GM23338 (cell line): ENCODE data around the gene SSU72. TPM values are rescaled to one million over a fixed set of nuclear protein-coding genes. Genes with fewer than 3 reads are reported as not detected.

Experiments
- ATAC-seq: fragments of 200-7000 bp; cut with Tn5 transposase; 3 replicates; pipeline ENCODE4 v1.9.1; 2020
- DNase-seq: peaks from one replicate; pipeline ENCODE4 v3.0.0-alpha.2; 2015; ENCODE audit warnings: low spot score
- H2AFZ ChIP-seq: fragments of 200-600 bp; sonication (generic); 2 replicates; pipeline ENCODE4 v1.8.0; 2016; ENCODE audit warnings: antibody characterized with exemption, mild to moderate bottlenecking, moderate library complexity
- H3F3A ChIP-seq: fragments of 200-600 bp; sonication (generic); replicated peaks from 2 replicates; pipeline ENCODE4 v1.8.0; 2017; ENCODE audit warnings: antibody characterized with exemption, mixed run types, low read depth
- H3K27ac ChIP-seq: fragments of 200-600 bp; sonication (generic); 2 replicates; pipeline ENCODE4 v1.6.1; 2016; ENCODE audit warnings: low read depth
- H3K27me3 ChIP-seq: fragments of 200-600 bp; sonication (generic); 2 replicates; pipeline ENCODE4 v1.8.0; 2016; ENCODE audit warnings: mild to moderate bottlenecking, mixed run types, moderate library complexity; ENCODE audit not compliant: insufficient read depth
- H3K36me3 ChIP-seq: fragments of 200-600 bp; sonication (generic); 2 replicates; pipeline ENCODE4 v1.8.0; 2016; ENCODE audit warnings: mild to moderate bottlenecking; ENCODE audit not compliant: insufficient read depth
- H3K4me1 ChIP-seq: fragments of 200-600 bp; sonication (generic); 2 replicates; pipeline ENCODE4 v1.8.0; 2016; ENCODE audit warnings: mild to moderate bottlenecking, moderate library complexity; ENCODE audit not compliant: insufficient read depth
- H3K4me2 ChIP-seq: fragments of 200-600 bp; sonication (generic); 2 replicates; pipeline ENCODE4 v1.7.1; 2017; ENCODE audit warnings: mixed run types
- H3K4me3 ChIP-seq: fragments of 200-600 bp; sonication (generic); 2 replicates; pipeline ENCODE4 v1.6.1; 2016; ENCODE audit warnings: mixed run types
- H3K79me2 ChIP-seq: fragments of 200-600 bp; sonication (generic); replicated peaks from 2 replicates; pipeline ENCODE4 v1.8.0; 2017; ENCODE audit warnings: mild to moderate bottlenecking; ENCODE audit not compliant: insufficient read depth
- H3K9me2 ChIP-seq: fragments of 200-600 bp; sonication (generic); 2 replicates; pipeline ENCODE4 v1.8.0; 2017; ENCODE audit not compliant: insufficient read depth
- H4K20me1 ChIP-seq: fragments of 200-600 bp; sonication (generic); replicated peaks from 2 replicates; pipeline ENCODE4 v1.8.0; 2017; ENCODE audit warnings: mild to moderate bottlenecking; ENCODE audit not compliant: insufficient read depth
- H3K27ac Mint-ChIP-seq: 2 replicates; pipeline ENCODE4 v1.8.0; 2020; ENCODE audit warnings: inconsistent platforms, mild to moderate bottlenecking, moderate library complexity, mixed read lengths
- H3K27me3 Mint-ChIP-seq: 3 replicates; pipeline ENCODE4 v1.8.0; 2022; ENCODE audit warnings: low read depth, mild to moderate bottlenecking, moderate library complexity, mixed read lengths, inconsistent platforms; ENCODE audit not compliant: insufficient read depth, poor library complexity
- H3K36me3 Mint-ChIP-seq: 3 replicates; pipeline ENCODE4 v1.8.0; 2021; ENCODE audit warnings: low read depth, mild to moderate bottlenecking, inconsistent platforms, moderate library complexity, mixed read lengths
- H3K4me1 Mint-ChIP-seq: 3 replicates; pipeline ENCODE4 v1.8.0; 2020; ENCODE audit warnings: mild to moderate bottlenecking, inconsistent platforms, mixed read lengths
- H3K4me3 Mint-ChIP-seq: 3 replicates; pipeline ENCODE4 v1.8.0; 2021; ENCODE audit warnings: moderate library complexity, mild to moderate bottlenecking, inconsistent platforms, mixed read lengths
- H3K9me3 Mint-ChIP-seq: 3 replicates; pipeline ENCODE4 v1.8.0; 2020; ENCODE audit warnings: moderate library complexity, mild to moderate bottlenecking, inconsistent platforms, mixed read lengths
- CREB1 ChIP-seq: fragments of 250-450 bp; sonication (Bioruptor Pico); IDR thresholded peaks from 2 replicates; pipeline ENCODE4 v1.5.0; 2020; ENCODE audit warnings: low read depth, mild to moderate bottlenecking, moderate library complexity
- EZH2 ChIP-seq: fragments of 200-600 bp; sonication (generic); IDR thresholded peaks from one replicate; pipeline ENCODE4 v1.8.0; 2017; ENCODE audit warnings: antibody characterized with exemption, mild to moderate bottlenecking, low read depth; ENCODE audit not compliant: unreplicated experiment
- EZH2phosphoT487 ChIP-seq: fragments of 200-600 bp; sonication (generic); IDR thresholded peaks from one replicate; pipeline ENCODE4 v1.8.1; 2018; ENCODE audit warnings: antibody characterized with exemption; ENCODE audit not compliant: unreplicated experiment
- JUNB ChIP-seq: IDR thresholded peaks from one replicate; pipeline ENCODE4 v1.6.1; 2016; ENCODE audit warnings: antibody characterized with exemption; ENCODE audit not compliant: unreplicated experiment
- NANOG ChIP-seq: IDR thresholded peaks from 2 replicates; pipeline ENCODE4 v1.6.1; 2016; ENCODE audit warnings: antibody characterized with exemption, borderline replicate concordance
- POLR2AphosphoS5 ChIP-seq: IDR thresholded peaks from 2 replicates; pipeline ENCODE4 v1.6.1; 2016; ENCODE audit warnings: antibody characterized with exemption, low read depth
- REST ChIP-seq: IDR thresholded peaks from one replicate; pipeline ENCODE4 v1.6.1; 2018; ENCODE audit warnings: antibody characterized with exemption; ENCODE audit not compliant: unreplicated experiment
- STAT1 ChIP-seq: IDR thresholded peaks from one replicate; pipeline ENCODE4 v1.6.1; 2016; ENCODE audit warnings: antibody characterized with exemption; ENCODE audit not compliant: unreplicated experiment
- ZNF114 ChIP-seq: fragments of 250-450 bp; sonication (Bioruptor Pico); IDR thresholded peaks from 2 replicates; pipeline ENCODE4 v1.5.0; 2020; ENCODE audit warnings: mild to moderate bottlenecking, moderate library complexity
- ZNF331 ChIP-seq: fragments of 250-450 bp; sonication (Bioruptor Pico); IDR thresholded peaks from 2 replicates; pipeline ENCODE4 v1.5.0; 2020; ENCODE audit warnings: low read depth, mild to moderate bottlenecking, moderate library complexity
- ZNF462 ChIP-seq: fragments of 250-450 bp; sonication (Bioruptor Pico); IDR thresholded peaks from 2 replicates; pipeline ENCODE4 v1.5.0; 2020; ENCODE audit warnings: mild to moderate bottlenecking, moderate library complexity
- polyA plus RNA-seq: library from polyadenylated mRNA; unstranded; fragments of >200 nt; fragmentation: Nextera tagmentation; extraction: Ambion mirVana; gene quantifications from 2 replicates; pipeline ENCODE4 v1.2.1, GENCODE V29; 2016
- total RNA-seq: library from RNA; depleted of rRNA; stranded (reverse); fragments of >200 nt; shearing (Covaris generic); gene quantifications from 2 replicates; pipeline ENCODE4 v1.2.3, GENCODE V29; 2014
- TF ChIP-seq, protein P1 (sequence below): IDR thresholded peaks from 2 replicates; pipeline ENCODE4 v1.6.1; 2016; ENCODE audit warnings: antibody characterized with exemption
- TF ChIP-seq, protein P2 (sequence below), 2 experiments: fragments of 200-600 bp in 1 of 2; sonication (generic) in 1 of 2; conservative IDR thresholded peaks; 2 replicates each; pipeline versions ENCODE4 v1.5.1 to v1.6.1; 2016 to 2017; ENCODE audit warnings: antibody characterized with exemption in 2 of 2, low read depth in 2 of 2, mild to moderate bottlenecking in 2 of 2, moderate library complexity in 1 of 2

SSU72 gene
- total and polyA plus RNA-seq, 2 experiments from 2014 or later, result 148 to 248 TPM

GRCh38 chr1:1623181-1623630 is 48.5 kb upstream of the SSU72 start:
- H3F3A ChIP-seq, result 0 out of 2 replicates have a peak, but pooled peaks cover 3% of the 10 kb centered on the region
- TF ChIP-seq POLR2AphosphoS5 (no peak), REST (no peak), NANOG (no peak), CREB1 (no peak), JUNB (no peak), EZH2phosphoT487 (no peak), ZNF331 (CRISPR knock-in tag) (no peak), EZH2 (no peak), ZNF462 (CRISPR knock-in tag) (no peak), STAT1 (no peak), ZNF114 (CRISPR knock-in tag) (no peak)
- TF ChIP-seq, protein P1, sequence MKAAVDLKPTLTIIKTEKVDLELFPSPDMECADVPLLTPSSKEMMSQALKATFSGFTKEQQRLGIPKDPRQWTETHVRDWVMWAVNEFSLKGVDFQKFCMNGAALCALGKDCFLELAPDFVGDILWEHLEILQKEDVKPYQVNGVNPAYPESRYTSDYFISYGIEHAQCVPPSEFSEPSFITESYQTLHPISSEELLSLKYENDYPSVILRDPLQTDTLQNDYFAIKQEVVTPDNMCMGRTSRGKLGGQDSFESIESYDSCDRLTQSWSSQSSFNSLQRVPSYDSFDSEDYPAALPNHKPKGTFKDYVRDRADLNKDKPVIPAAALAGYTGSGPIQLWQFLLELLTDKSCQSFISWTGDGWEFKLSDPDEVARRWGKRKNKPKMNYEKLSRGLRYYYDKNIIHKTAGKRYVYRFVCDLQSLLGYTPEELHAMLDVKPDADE, result no peak
- TF ChIP-seq, protein P2, sequence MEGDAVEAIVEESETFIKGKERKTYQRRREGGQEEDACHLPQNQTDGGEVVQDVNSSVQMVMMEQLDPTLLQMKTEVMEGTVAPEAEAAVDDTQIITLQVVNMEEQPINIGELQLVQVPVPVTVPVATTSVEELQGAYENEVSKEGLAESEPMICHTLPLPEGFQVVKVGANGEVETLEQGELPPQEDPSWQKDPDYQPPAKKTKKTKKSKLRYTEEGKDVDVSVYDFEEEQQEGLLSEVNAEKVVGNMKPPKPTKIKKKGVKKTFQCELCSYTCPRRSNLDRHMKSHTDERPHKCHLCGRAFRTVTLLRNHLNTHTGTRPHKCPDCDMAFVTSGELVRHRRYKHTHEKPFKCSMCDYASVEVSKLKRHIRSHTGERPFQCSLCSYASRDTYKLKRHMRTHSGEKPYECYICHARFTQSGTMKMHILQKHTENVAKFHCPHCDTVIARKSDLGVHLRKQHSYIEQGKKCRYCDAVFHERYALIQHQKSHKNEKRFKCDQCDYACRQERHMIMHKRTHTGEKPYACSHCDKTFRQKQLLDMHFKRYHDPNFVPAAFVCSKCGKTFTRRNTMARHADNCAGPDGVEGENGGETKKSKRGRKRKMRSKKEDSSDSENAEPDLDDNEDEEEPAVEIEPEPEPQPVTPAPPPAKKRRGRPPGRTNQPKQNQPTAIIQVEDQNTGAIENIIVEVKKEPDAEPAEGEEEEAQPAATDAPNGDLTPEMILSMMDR (conservative IDR thresholded peaks at IDR 0.05; ENCODE audit: low read depth in 2 of 2), result no peak
- Mint-ChIP-seq H3K27me3 (peaks cover 12% of the 10 kb centered on the region), H3K9me3 (no peaks in the 10 kb centered on the region; the same call in 2 of the 3 replicates), H3K36me3 (no peaks in the 10 kb centered on the region), H3K4me1 (no peaks in the 10 kb centered on the region; the same call in 2 of the 3 replicates), H3K27ac (no peak overlapping the region), H3K4me3 (no peak overlapping the region)
- no peaks in the 10 kb centered on the region for H3K79me2 ChIP-seq
- H3K4me2 ChIP-seq, result no peak overlapping the region
- no peaks in the 10 kb centered on the region for H3K36me3 ChIP-seq
- H4K20me1 ChIP-seq, result no peaks in the 10 kb centered on the region
- DNase-seq, result no peak
- H2AFZ ChIP-seq, result no peak overlapping the region
- H3K9me2 ChIP-seq, result no peaks in the 10 kb centered on the region
- no peak overlapping the region for H3K4me3 ChIP-seq
- no peaks in the 10 kb centered on the region for H3K27me3 ChIP-seq
- ATAC-seq, result no peak
- no peaks in the 10 kb centered on the region for H3K4me1 ChIP-seq
- no peak overlapping the region for H3K27ac ChIP-seq
